ENCODE data around the gene CARD11. TPM values are rescaled to one million over a fixed set of nuclear protein-coding genes. Genes with fewer than 3 reads are reported as not detected.

CARD11 gene
- total and polyA plus RNA-seq, 2 experiments from 2014 or later, result 17.7 to 29.0 TPM

DNA sequence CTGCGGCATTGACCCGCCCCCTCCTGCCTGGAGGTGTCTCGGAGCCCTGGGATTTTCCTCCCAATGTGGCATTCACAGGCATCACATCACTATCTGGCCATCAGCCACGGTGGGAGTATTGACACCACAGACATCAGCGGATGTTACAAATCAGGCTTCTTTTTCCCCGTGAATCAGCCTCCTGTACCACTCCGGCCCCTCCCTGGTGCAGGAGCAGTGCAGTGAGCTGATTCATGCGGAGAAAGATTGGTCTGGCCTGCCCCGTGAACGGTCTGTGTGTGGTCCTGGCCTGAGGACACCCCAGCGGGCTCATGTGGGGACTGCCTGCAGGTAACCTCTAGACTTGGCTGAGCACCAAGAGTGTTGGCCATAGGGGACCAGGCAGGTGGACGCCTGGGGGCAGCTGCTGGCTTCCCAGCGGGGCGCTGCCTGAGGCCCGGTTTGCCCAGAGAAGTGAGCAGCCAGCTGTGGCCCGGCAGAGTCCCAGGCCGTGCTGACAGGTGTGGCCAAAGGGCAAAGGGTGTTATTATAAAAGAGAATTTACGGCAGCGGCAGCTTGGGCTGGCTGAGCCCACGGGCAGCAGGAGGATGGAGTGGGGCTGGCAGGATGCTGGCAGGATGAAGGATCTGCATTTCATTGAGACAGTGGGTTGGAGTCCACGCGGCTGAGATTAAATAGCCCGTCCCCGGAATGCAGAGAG, 167.5 kb downstream of the CARD11 start:
- no peak for TF ChIP-seq JUNB (IDR thresholded peaks at IDR 0.05; ENCODE audit: unreplicated experiment)
- no peak for TF ChIP-seq EZH2phosphoT487 (IDR thresholded peaks at IDR 0.05; ENCODE audit: unreplicated experiment)
- no peak for TF ChIP-seq NANOG (IDR thresholded peaks at IDR 0.05; ENCODE audit: borderline replicate concordance)
- H3K4me3 ChIP-seq, result no peak overlapping the region
- H3K27ac Mint-ChIP-seq, result no peak overlapping the region; the same call in 1 of the 2 replicates
- ATAC-seq (no peak), DNase-seq (ENCODE audit: low spot score) (no peak)
- no peaks in the 10 kb centered on the region for H4K20me1 ChIP-seq (replicated peaks; ENCODE audit: insufficient read depth)
- H3K27me3 Mint-ChIP-seq (ENCODE audit: insufficient read depth, low read depth, poor library complexity), result peaks cover 13% of the 10 kb centered on the region
- no peaks in the 10 kb centered on the region for H3K9me2 ChIP-seq (ENCODE audit: insufficient read depth)
- no peak overlapping the region for H2AFZ ChIP-seq
- H3K4me3 Mint-ChIP-seq, result no peak overlapping the region
- H3K9me3 Mint-ChIP-seq, result no peaks in the 10 kb centered on the region
- H3K4me1 Mint-ChIP-seq, result peaks cover 38% of the 10 kb centered on the region
- no peaks in the 10 kb centered on the region for H3K36me3 ChIP-seq (ENCODE audit: insufficient read depth)
- peaks cover 16% of the 10 kb centered on the region for H3F3A ChIP-seq (replicated peaks; ENCODE audit: low read depth)
- no peak overlapping the region for H3K27ac ChIP-seq (ENCODE audit: low read depth)
- H3K27me3 ChIP-seq (ENCODE audit: insufficient read depth), result no peaks in the 10 kb centered on the region
- H3K4me1 ChIP-seq (ENCODE audit: insufficient read depth), result peaks cover 8% of the 10 kb centered on the region; the same call in 1 of the 2 replicates
- H3K36me3 Mint-ChIP-seq (ENCODE audit: low read depth), result no peaks in the 10 kb centered on the region
- H3K4me2 ChIP-seq, result no peak overlapping the region
- H3K79me2 ChIP-seq (replicated peaks; ENCODE audit: insufficient read depth), result no peaks in the 10 kb centered on the region

DNA sequence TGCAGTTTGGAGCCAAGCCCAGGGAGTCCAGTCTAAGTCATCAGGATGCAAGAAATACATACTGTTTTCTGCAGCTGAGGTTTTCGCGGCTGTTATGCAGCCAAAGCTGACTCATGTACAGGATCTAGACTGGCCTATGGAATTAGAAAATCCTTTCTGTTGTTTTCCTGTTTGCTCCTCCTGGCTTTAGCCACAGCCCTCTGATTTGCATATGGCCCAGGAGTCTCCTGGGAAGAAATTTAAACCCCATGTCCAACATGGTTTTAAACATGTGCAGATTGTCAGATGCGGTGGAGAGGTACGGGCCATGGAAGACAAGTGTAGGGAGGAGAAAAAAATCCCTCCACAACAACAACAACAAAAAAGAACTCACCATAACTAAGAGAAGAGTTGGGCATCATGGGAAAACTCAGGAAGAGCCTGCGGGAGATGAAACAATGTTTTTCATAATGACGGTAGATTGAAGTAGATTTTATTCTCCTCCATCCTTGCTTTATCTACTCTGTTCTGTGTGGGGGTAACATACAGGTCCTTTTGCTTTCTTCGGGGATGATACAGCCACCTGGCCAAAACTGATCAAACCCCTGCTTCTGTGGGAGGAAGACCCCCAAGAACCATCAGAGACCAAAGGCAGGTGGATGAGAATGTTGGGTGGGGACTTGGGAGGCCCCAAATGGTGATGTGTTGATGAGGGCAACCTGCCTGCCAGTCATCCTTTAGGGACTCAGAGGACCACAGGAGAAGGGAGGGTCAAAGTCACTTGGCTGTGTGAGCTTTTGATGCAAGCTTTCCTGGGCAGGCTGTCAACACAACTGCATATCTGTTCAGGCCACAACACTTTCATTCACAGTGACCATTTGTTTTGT, 169.7 kb downstream of the CARD11 start:
- Histone ChIP-seq H3K4me2 (no peak overlapping the region), H3K4me1 (ENCODE audit: insufficient read depth) (peaks cover 4% of the 10 kb centered on the region; the same call in 1 of the 2 replicates), H4K20me1 (replicated peaks; ENCODE audit: insufficient read depth) (no peaks in the 10 kb centered on the region), H3K9me2 (ENCODE audit: insufficient read depth) (no peaks in the 10 kb centered on the region), H3K79me2 (replicated peaks; ENCODE audit: insufficient read depth) (no peaks in the 10 kb centered on the region), H3K27ac (ENCODE audit: low read depth) (peak overlapping the region; percentile 39; the same call in 1 of the 2 replicates), H2AFZ (no peak overlapping the region), H3F3A (replicated peaks; ENCODE audit: low read depth) (peaks cover 2% of the 10 kb centered on the region; the same call in 1 of the 2 replicates), H3K4me3 (no peak overlapping the region), H3K36me3 (ENCODE audit: insufficient read depth) (no peaks in the 10 kb centered on the region), H3K27me3 (ENCODE audit: insufficient read depth) (no peaks in the 10 kb centered on the region)
- peak; percentile 73 for ATAC-seq
- Mint-ChIP-seq H3K36me3 (ENCODE audit: low read depth) (no peaks in the 10 kb centered on the region), H3K4me1 (peaks cover 26% of the 10 kb centered on the region), H3K27me3 (ENCODE audit: insufficient read depth, low read depth, poor library complexity) (peaks cover 8% of the 10 kb centered on the region), H3K4me3 (no peak overlapping the region), H3K27ac (peak overlapping the region; percentile 100), H3K9me3 (no peaks in the 10 kb centered on the region)
- peak; percentile 60 for DNase-seq (ENCODE audit: low spot score)
- TF ChIP-seq EZH2phosphoT487 (IDR thresholded peaks at IDR 0.05; ENCODE audit: unreplicated experiment), result no peak
- TF ChIP-seq ZNF331 (CRISPR knock-in tag; IDR thresholded peaks at IDR 0.05; ENCODE audit: low read depth), result 0 out of 2 replicates have a peak, but pooled peaks have one; percentile 6
- TF ChIP-seq JUNB (IDR thresholded peaks at IDR 0.05; ENCODE audit: unreplicated experiment), result no peak
- TF ChIP-seq, protein P1, sequence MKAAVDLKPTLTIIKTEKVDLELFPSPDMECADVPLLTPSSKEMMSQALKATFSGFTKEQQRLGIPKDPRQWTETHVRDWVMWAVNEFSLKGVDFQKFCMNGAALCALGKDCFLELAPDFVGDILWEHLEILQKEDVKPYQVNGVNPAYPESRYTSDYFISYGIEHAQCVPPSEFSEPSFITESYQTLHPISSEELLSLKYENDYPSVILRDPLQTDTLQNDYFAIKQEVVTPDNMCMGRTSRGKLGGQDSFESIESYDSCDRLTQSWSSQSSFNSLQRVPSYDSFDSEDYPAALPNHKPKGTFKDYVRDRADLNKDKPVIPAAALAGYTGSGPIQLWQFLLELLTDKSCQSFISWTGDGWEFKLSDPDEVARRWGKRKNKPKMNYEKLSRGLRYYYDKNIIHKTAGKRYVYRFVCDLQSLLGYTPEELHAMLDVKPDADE (IDR thresholded peaks at IDR 0.05), result 0 out of 2 replicates have a peak, but pooled peaks have one; percentile 12
- peak; percentile 93 for TF ChIP-seq ZNF114 (CRISPR knock-in tag; IDR thresholded peaks at IDR 0.05)
- peak; percentile 72 for TF ChIP-seq CREB1 (CRISPR knock-in tag; IDR thresholded peaks at IDR 0.05; ENCODE audit: low read depth)
- no peak for TF ChIP-seq NANOG (IDR thresholded peaks at IDR 0.05; ENCODE audit: borderline replicate concordance)
- TF ChIP-seq, protein P2, sequence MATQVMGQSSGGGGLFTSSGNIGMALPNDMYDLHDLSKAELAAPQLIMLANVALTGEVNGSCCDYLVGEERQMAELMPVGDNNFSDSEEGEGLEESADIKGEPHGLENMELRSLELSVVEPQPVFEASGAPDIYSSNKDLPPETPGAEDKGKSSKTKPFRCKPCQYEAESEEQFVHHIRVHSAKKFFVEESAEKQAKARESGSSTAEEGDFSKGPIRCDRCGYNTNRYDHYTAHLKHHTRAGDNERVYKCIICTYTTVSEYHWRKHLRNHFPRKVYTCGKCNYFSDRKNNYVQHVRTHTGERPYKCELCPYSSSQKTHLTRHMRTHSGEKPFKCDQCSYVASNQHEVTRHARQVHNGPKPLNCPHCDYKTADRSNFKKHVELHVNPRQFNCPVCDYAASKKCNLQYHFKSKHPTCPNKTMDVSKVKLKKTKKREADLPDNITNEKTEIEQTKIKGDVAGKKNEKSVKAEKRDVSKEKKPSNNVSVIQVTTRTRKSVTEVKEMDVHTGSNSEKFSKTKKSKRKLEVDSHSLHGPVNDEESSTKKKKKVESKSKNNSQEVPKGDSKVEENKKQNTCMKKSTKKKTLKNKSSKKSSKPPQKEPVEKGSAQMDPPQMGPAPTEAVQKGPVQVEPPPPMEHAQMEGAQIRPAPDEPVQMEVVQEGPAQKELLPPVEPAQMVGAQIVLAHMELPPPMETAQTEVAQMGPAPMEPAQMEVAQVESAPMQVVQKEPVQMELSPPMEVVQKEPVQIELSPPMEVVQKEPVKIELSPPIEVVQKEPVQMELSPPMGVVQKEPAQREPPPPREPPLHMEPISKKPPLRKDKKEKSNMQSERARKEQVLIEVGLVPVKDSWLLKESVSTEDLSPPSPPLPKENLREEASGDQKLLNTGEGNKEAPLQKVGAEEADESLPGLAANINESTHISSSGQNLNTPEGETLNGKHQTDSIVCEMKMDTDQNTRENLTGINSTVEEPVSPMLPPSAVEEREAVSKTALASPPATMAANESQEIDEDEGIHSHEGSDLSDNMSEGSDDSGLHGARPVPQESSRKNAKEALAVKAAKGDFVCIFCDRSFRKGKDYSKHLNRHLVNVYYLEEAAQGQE (IDR thresholded peaks at IDR 0.05; ENCODE audit: unreplicated experiment), result no peak
- TF ChIP-seq, protein P3, sequence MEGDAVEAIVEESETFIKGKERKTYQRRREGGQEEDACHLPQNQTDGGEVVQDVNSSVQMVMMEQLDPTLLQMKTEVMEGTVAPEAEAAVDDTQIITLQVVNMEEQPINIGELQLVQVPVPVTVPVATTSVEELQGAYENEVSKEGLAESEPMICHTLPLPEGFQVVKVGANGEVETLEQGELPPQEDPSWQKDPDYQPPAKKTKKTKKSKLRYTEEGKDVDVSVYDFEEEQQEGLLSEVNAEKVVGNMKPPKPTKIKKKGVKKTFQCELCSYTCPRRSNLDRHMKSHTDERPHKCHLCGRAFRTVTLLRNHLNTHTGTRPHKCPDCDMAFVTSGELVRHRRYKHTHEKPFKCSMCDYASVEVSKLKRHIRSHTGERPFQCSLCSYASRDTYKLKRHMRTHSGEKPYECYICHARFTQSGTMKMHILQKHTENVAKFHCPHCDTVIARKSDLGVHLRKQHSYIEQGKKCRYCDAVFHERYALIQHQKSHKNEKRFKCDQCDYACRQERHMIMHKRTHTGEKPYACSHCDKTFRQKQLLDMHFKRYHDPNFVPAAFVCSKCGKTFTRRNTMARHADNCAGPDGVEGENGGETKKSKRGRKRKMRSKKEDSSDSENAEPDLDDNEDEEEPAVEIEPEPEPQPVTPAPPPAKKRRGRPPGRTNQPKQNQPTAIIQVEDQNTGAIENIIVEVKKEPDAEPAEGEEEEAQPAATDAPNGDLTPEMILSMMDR (conservative IDR thresholded peaks at IDR 0.05; ENCODE audit: low read depth in 2 of 2), result no peak
